ENCODE data around the gene FRMPD4.

- TF ChIP-seq, protein P1, sequence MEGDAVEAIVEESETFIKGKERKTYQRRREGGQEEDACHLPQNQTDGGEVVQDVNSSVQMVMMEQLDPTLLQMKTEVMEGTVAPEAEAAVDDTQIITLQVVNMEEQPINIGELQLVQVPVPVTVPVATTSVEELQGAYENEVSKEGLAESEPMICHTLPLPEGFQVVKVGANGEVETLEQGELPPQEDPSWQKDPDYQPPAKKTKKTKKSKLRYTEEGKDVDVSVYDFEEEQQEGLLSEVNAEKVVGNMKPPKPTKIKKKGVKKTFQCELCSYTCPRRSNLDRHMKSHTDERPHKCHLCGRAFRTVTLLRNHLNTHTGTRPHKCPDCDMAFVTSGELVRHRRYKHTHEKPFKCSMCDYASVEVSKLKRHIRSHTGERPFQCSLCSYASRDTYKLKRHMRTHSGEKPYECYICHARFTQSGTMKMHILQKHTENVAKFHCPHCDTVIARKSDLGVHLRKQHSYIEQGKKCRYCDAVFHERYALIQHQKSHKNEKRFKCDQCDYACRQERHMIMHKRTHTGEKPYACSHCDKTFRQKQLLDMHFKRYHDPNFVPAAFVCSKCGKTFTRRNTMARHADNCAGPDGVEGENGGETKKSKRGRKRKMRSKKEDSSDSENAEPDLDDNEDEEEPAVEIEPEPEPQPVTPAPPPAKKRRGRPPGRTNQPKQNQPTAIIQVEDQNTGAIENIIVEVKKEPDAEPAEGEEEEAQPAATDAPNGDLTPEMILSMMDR (conservative IDR thresholded peaks at IDR 0.05) = no peak
- no peak for TF ChIP-seq ZFX (IDR thresholded peaks at IDR 0.05)
Observed at GRCh38 chrX:12297353-12297752, 159.1 kb downstream of the FRMPD4 start.
